Upper lobe of left lung (tissue), 4 donors: ENCODE measurements around the gene ADGRG1.

Experiments used
- EP300 ChIP-seq, 4 donors: sonication (generic); formaldehyde crosslinking; IDR thresholded peaks; one replicate each; pipeline ENCODE4 v1.5.1; 2017; ENCODE audit warnings: antibody characterized with exemption in 4 of 4, control low read depth in 2 of 4
- POLR2A ChIP-seq, 4 donors: fragments of 450-650 bp; IDR thresholded peaks; one replicate each; pipeline ENCODE4 v1.5.1; 2016 to 2017; ENCODE audit warnings: antibody characterized with exemption in 4 of 4, mild to moderate bottlenecking in 2 of 4
- POLR2AphosphoS5 ChIP-seq, 2 donors: sonication (generic); formaldehyde crosslinking; IDR thresholded peaks; one replicate each; pipeline ENCODE4 v1.5.1; 2017; ENCODE audit warnings: antibody characterized with exemption in 2 of 2
- TF ChIP-seq, protein P1 (sequence below), 6 experiments: fragments of 450-650 bp in 4 of 6; fragments of 200-600 bp in 2 of 6; sonication (generic) in 2 of 6; IDR thresholded peaks; one replicate each; pipeline ENCODE4 v1.5.1; 2016 to 2019; ENCODE audit warnings: antibody characterized with exemption in 6 of 6

DNA sequence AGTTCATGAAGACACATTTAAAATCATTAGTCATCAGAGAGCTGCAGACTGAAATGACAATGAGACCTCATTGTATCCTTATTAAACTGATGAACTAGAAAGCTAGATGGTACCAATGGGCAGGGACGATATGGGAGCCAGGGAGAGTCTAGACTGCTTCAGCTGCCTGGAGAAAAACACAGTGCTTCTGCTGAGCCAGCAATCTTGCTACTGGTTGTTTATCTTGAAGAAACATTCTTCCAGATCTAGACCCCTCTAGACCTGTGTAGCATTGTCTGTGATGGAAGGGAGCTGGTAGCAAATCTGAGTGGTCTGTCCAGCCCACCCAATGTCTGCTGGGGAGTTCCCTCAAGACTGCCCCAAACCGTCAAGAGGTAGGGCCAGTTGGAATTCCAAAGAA is 64.2 kb downstream of the ADGRG1 start:
- TF ChIP-seq POLR2A (IDR thresholded peaks at IDR 0.05) (no peak), POLR2AphosphoS5 (IDR thresholded peaks at IDR 0.05) (no peak), EP300 (IDR thresholded peaks at IDR 0.05) (no peak)
- TF ChIP-seq, protein P1, sequence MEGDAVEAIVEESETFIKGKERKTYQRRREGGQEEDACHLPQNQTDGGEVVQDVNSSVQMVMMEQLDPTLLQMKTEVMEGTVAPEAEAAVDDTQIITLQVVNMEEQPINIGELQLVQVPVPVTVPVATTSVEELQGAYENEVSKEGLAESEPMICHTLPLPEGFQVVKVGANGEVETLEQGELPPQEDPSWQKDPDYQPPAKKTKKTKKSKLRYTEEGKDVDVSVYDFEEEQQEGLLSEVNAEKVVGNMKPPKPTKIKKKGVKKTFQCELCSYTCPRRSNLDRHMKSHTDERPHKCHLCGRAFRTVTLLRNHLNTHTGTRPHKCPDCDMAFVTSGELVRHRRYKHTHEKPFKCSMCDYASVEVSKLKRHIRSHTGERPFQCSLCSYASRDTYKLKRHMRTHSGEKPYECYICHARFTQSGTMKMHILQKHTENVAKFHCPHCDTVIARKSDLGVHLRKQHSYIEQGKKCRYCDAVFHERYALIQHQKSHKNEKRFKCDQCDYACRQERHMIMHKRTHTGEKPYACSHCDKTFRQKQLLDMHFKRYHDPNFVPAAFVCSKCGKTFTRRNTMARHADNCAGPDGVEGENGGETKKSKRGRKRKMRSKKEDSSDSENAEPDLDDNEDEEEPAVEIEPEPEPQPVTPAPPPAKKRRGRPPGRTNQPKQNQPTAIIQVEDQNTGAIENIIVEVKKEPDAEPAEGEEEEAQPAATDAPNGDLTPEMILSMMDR (IDR thresholded peaks at IDR 0.05): no peak
